Measurements from ENCODE around the gene AUTS2.

The AUTS2 gene

GRCh38 chr7:70736715-70737460 is 1138.6 kb downstream of the AUTS2 start:
- H3K36me3 ChIP-seq (ENCODE audit: insufficient read depth, low read length) = no peaks in the 10 kb centered on the region
- no peak overlapping the region for H3K9ac ChIP-seq (ENCODE audit: low read depth, low read length, poor library complexity, severe bottlenecking)
- no peaks in the 10 kb centered on the region for H3K27me3 ChIP-seq (ENCODE audit: insufficient read depth, low read length, poor library complexity, severe bottlenecking)
- H3K4me1 ChIP-seq (ENCODE audit: insufficient read depth, low read length, poor library complexity, severe bottlenecking) = peaks cover 31% of the 10 kb centered on the region
- no peaks in the 10 kb centered on the region for H3K9me2 ChIP-seq (replicated peaks; ENCODE audit: low read depth, low read length)
- H3K79me2 ChIP-seq (ENCODE audit: insufficient read depth, low read length) = peaks cover 86% of the 10 kb centered on the region
- peaks cover 19% of the 10 kb centered on the region for H4K20me1 ChIP-seq (ENCODE audit: insufficient read depth, low read length, poor library complexity, severe bottlenecking)
- no peak overlapping the region for H2AFZ ChIP-seq (ENCODE audit: low read length)
- TF ChIP-seq, protein P1, sequence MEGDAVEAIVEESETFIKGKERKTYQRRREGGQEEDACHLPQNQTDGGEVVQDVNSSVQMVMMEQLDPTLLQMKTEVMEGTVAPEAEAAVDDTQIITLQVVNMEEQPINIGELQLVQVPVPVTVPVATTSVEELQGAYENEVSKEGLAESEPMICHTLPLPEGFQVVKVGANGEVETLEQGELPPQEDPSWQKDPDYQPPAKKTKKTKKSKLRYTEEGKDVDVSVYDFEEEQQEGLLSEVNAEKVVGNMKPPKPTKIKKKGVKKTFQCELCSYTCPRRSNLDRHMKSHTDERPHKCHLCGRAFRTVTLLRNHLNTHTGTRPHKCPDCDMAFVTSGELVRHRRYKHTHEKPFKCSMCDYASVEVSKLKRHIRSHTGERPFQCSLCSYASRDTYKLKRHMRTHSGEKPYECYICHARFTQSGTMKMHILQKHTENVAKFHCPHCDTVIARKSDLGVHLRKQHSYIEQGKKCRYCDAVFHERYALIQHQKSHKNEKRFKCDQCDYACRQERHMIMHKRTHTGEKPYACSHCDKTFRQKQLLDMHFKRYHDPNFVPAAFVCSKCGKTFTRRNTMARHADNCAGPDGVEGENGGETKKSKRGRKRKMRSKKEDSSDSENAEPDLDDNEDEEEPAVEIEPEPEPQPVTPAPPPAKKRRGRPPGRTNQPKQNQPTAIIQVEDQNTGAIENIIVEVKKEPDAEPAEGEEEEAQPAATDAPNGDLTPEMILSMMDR (conservative IDR thresholded peaks at IDR 0.05; ENCODE audit: low read length) = no peak
- no peak for TF ChIP-seq EZH2phosphoT487 (IDR thresholded peaks at IDR 0.05; ENCODE audit: borderline replicate concordance)
- no peaks in the 10 kb centered on the region for H3F3A ChIP-seq (ENCODE audit: low read depth)
- H3K4me2 ChIP-seq (ENCODE audit: low read depth, low read length, poor library complexity, severe bottlenecking) = peak overlapping the region; percentile 21
- H3K9me3 ChIP-seq (ENCODE audit: insufficient read depth, low read depth, low read length) = no peaks in the 10 kb centered on the region
- H3K4me3 ChIP-seq (ENCODE audit: low read length, poor library complexity, severe bottlenecking) = no peak overlapping the region

DNA sequence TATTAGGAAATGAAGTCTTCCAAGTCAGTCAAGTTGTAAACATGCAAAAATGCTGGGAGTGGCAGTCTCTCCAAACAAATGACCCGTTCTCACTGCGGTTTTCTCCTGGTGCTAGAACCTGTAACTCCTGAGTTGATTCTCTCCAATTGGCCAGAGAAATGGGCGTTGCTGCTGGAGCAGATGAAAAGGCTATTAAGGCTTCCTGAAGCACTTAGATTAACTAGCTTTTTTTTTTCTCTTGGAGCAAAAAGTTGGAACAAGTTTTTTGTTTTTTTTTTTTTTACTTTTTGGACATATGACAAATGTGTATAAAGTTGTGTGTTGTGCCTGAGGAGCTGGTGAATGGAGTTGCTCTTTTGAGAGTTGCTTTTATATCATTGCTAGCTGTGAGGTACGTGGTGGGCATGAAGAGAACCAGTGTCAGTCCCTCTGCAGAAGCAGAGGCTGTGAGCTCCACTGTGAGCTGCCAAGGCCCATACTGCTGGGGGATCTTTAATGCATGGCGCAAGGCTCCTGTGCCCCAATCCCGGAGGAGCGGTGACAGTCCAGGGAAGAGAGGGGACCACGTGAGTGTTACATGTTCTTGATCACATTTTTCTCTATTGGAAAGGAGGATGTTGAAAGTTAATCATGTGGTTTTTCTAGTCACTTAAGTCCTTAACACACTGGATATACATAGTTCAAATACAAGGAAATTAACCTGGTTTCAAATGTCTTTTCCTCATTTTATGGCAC is 1140.0 kb downstream of the AUTS2 start:
- H3K4me1 ChIP-seq (ENCODE audit: insufficient read depth, low read length, poor library complexity, severe bottlenecking) = peaks cover 26% of the 10 kb centered on the region
- H3K4me3 ChIP-seq (ENCODE audit: low read length, poor library complexity, severe bottlenecking) = no peak overlapping the region
- H3K4me2 ChIP-seq (ENCODE audit: low read depth, low read length, poor library complexity, severe bottlenecking) = no peak overlapping the region
- peaks cover 84% of the 10 kb centered on the region for H3K79me2 ChIP-seq (ENCODE audit: insufficient read depth, low read length)
- no peak overlapping the region for H2AFZ ChIP-seq (ENCODE audit: low read length)
- H3K9me2 ChIP-seq (replicated peaks; ENCODE audit: low read depth, low read length) = no peaks in the 10 kb centered on the region
- no peak overlapping the region for H3K9ac ChIP-seq (ENCODE audit: low read depth, low read length, poor library complexity, severe bottlenecking)
- H4K20me1 ChIP-seq (ENCODE audit: insufficient read depth, low read length, poor library complexity, severe bottlenecking) = peaks cover 19% of the 10 kb centered on the region
- H3K27me3 ChIP-seq (ENCODE audit: insufficient read depth, low read length, poor library complexity, severe bottlenecking) = no peaks in the 10 kb centered on the region
- TF ChIP-seq EZH2phosphoT487 (IDR thresholded peaks at IDR 0.05; ENCODE audit: borderline replicate concordance) = no peak
- TF ChIP-seq, protein P1 (conservative IDR thresholded peaks at IDR 0.05; ENCODE audit: low read length) = no peak
- H3K9me3 ChIP-seq (ENCODE audit: insufficient read depth, low read depth, low read length) = no peaks in the 10 kb centered on the region
- H3F3A ChIP-seq (ENCODE audit: low read depth) = no peaks in the 10 kb centered on the region
- H3K36me3 ChIP-seq (ENCODE audit: insufficient read depth, low read length) = no peaks in the 10 kb centered on the region

DNA sequence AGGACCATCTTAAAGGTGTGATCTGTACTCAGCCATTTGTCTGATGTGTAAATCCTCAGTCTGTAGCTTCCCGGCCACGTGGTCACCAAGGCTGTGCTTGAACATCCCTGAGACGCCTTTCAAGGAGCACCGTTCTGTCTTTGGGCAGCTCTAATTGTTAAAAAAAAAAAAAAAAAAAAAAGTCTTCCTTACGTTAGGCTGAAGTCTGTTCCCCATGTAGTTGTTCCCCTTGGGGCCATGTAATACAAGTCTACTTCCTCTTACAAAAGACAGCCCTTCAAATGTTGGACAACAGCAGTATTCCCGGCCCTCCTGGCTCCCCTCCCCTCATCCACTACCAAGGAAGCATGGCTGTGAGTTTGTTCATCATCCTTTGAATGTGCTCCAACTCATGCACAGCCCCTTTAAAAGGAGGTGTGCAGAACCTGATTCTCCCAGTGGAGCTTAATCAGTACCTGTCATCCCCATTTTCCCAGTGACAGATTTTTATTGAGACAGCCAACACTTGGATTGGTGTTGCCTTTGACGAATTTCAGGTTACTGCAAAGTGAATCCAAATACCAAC is 1141.5 kb downstream of the AUTS2 start:
- Histone ChIP-seq H3K9ac (ENCODE audit: low read depth, low read length, poor library complexity, severe bottlenecking) (no peak overlapping the region), H4K20me1 (ENCODE audit: insufficient read depth, low read length, poor library complexity, severe bottlenecking) (peaks cover 23% of the 10 kb centered on the region), H3K36me3 (ENCODE audit: insufficient read depth, low read length) (no peaks in the 10 kb centered on the region), H3K27me3 (ENCODE audit: insufficient read depth, low read length, poor library complexity, severe bottlenecking) (no peaks in the 10 kb centered on the region), H2AFZ (ENCODE audit: low read length) (no peak overlapping the region), H3F3A (ENCODE audit: low read depth) (no peaks in the 10 kb centered on the region), H3K9me2 (replicated peaks; ENCODE audit: low read depth, low read length) (no peaks in the 10 kb centered on the region), H3K4me1 (ENCODE audit: insufficient read depth, low read length, poor library complexity, severe bottlenecking) (peaks cover 21% of the 10 kb centered on the region), H3K4me2 (ENCODE audit: low read depth, low read length, poor library complexity, severe bottlenecking) (no peak overlapping the region), H3K79me2 (ENCODE audit: insufficient read depth, low read length) (peaks cover 89% of the 10 kb centered on the region), H3K4me3 (ENCODE audit: low read length, poor library complexity, severe bottlenecking) (no peak overlapping the region), H3K9me3 (ENCODE audit: insufficient read depth, low read depth, low read length) (no peaks in the 10 kb centered on the region)
- TF ChIP-seq, protein P1 (conservative IDR thresholded peaks at IDR 0.05; ENCODE audit: low read length) = no peak
- TF ChIP-seq EZH2phosphoT487 (IDR thresholded peaks at IDR 0.05; ENCODE audit: borderline replicate concordance) = no peak
